KBM-7 (cell line): Measurements from ENCODE around the gene ARID5B.
A peak's percentile ranks its signal among the peaks of the same experiment; 100 is the strongest.

ENCODE experiments used
- DNase-seq: peaks from one replicate; pipeline ENCODE4 v3.0.0-alpha.2; 2015
- in situ Hi-C: fragments of 300-500 bp; cut with MboI; formaldehyde crosslinking; loops from 2 replicates; pipeline ENCODE4 v1.14.3; 2020; ENCODE audit warnings: low sequenced_read_pairs, low pct_unique_long_range_greater_than_20kb, mixed read lengths

The ARID5B gene

DNA sequence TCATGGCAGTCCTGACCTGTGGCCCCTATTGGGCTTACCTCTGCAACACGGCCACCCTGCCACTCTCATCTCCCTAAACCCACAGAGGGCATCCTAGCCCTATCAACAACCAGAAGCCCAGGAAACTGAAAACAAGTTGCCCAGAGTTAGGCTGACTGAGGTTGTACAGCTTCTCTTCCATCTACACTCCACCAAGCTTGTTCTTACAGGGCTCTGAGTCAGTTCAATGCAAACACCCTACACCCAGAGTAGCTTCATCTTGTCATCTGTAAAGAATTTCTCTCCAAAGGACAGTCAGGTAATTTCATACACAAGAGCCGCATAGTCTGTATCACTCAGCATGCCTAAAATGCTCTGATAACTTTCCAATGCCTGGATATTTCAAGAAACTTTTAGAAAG, 175.4 kb downstream of the ARID5B start:
- no peak for DNase-seq
- in situ Hi-C loops = no loop called here

DNA sequence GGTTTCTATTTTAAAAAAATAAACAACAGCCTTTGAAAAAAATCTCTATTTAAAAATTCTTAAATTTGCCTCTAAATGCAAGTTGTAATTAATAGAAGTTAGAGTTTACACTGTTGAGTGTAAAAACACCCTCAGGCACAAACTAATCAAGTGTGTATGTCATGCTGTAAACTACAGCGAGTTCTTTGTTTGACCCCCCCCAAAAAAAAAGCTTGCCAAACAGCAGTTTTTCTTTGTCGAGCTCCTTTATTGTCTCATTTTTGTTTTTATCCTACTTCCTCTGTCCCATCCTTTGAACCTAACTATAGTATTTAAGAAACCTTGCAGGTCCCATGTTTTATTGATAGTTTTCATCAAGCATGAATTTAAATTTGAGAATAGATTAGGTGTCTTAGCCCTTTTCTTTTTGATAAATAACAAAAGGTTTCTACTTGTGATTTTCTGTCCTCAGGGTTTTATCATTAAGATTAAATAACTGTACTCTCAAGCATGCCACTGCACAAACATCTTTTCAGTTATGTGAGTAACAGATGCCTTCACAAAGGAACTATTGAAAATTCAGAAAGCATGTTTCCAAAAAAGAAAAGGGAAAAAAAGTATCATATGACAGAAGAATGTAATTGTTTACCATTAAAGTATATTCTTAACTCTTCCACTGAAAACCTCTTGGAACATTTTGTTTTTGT, 176.0 kb downstream of the ARID5B start:
- DNase-seq = no peak
- in situ Hi-C loops = no loop called here

DNA sequence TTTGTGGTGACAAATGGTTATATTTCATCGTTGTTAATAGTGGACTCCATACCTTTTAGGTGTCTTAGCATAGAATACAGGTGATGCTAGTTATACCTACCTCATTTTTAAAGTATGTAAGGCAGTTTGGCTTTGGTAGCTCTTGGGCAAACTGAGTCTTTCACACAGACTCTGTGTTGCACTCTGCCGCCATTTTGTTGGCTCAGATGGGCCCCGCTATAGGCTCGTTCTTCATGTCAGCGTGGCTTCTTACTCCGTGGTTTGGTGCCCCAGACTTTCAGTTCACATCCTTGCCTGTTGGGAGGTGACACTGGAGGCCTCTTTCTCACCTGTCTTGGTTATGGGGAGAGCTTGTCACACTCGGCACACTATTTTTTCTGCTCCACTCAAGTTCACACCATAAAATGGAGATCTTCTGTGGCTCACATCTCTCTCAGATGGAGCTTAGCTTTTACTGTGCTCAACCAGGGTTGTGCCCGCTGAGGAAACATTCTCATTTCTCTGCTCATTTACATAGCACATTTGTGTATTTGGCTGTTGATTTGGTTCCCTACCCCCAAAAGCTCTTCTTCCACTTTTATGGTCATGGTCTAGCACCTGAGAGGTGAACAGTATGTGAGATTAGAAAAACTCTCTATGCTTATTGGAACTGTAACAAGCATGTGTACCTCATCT, 178.5 kb downstream of the ARID5B start:
- no peak for DNase-seq
- in situ Hi-C loops = no loop called here

DNA sequence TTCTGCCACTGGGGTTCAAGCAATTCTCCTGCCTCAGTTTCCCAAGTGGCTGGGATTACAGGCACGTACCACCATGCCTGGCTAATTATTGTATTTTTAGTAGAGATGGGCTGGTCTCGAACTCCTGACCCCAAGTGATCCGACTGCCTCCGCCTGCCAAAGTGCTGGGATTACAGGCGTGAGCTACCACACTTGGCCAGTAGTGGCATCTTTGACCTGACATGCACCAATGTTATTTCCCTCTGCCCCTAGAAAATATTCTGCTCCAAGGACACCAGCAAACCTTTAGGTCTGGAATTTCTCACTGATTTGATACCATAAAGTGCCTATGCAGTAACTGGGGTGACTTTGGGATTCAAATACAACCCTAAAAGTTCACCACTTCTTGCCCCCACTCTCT, 179.4 kb downstream of the ARID5B start:
- no peak for DNase-seq
- in situ Hi-C loops = no loop called here

DNA sequence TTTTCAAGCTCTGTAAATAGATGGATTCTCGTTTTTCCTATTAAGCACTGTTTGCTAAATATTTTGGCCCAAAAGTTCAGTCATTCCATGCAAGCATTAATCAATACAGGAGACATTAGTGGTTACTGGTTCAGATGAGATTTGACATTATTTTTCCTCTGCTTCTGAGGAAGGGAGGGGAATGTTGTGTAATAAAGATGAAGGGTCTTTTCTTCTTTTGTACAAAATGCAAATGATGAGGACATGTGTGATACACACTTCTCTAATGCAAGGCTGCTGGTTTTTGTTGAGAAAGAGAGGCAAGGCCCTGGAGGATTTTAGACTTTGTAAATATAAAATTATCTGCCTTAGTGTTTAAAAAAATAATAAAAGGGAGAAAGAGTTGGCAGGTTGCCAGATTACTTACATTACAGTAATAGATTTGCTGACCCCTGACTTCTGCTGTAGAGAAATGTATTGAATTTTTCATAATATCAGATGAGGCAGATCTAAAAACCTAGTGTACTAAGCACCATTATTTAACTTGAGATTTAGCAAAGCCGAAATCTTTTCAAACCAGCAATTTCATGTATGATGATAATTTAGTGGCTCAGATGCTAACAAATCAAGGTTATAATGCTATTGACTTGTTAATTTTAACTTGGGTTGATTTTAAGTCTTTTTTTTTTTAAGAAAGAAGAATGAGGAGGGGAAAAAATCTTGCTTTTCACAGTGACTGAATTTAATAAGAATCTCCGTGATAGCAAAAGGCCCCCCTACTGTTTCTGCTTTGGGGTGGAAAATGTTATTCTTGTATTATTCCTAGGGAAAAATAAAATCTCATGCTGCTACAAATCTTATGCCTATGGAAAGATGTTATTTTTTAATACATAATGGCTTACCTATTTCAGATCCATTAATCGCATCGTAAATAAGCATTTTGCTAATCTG, 180.1 kb downstream of the ARID5B start:
- DNase-seq = peak; percentile 20
- in situ Hi-C loops = no loop called here

DNA sequence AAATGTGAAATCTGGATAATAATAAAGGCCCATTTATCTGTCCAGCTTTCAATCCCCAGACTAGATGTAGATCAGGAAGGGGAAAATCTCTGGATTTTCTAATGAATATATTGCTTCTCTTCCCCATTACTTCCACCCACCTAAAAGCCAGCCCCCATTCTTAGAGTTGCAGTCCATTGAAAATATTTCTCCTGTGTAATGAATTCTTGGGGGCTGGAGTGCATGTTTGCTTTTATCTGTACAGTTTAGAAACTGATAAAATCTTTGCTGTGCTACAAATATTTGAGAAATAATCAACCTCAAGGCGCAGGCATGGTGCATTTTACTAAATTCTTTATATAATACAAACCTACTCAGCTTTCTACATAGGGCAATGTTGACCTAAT, 180.8 kb downstream of the ARID5B start:
- DNase-seq = no peak
- in situ Hi-C loops = no loop called here

DNA sequence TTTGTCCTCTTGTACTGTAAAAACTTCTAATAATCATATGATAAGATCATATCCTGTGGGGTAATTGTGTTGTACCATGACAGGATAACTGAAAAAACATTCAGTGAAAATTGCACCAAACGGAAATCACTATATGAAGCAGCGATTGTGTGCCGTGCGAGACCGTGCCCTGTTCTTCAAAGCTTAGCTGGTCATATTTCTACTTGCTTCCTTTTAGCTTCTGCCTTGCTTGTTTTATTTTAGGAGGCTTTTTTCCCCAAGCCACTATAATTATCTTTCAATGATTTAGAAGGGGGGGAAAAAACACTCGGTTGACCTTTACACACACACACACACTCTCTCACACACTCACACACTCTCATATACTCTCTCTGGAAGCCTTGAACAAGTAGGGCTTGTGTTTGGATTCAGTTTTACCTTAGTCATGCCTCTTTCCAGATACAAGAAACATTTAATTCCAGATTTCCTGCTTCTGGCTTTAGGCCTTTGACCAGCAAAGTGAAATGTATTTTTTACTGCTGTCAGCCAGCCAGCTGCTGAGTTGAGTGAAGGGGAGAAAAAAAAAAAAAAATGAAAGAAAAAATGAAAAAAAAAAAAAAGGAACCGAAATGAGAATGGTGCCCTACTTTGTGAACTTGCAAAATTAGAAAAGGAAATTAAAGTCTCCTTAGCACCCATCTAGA, 181.4 kb downstream of the ARID5B start:
- in situ Hi-C loops = no loop called here
- peak; percentile 76 for DNase-seq

DNA sequence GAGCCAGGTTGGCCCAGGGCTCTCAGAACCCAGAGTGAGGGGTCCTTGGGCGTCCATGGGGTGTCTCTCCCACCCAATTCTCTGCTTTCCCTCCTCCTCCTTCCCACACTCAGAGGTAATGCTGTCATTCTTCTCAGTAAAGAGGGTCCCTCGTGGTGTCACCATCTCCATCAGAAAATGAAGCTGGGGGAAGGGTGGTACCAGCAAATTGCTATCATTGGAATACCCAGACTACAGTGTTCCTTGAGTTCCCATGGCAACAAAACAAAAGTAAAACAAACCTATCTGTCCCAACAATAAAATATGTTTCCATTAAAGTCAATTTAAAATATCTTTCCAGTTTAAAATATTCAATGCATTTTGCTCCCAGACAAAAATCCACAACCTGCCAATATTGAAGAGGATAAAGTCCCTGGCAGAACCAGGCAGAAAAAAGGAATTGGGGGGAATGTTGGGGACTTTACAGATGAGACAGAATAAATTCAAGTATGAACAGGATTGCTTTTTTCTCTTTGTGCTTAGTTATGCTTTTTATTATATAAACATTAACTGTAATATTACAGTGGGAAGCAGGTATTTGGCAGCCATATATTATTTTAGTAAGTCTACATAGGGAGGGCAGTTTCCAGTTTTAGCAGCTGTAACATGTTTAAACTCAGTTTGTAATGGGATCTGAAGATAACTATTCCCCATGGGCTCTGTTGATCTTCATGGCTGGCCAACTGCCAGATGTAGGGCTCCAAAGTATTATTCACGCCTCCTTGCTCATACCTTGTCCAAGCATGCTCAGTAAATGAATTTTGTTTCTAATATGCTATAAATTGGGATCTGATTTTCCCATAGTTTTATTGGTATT, 182.1 kb downstream of the ARID5B start:
- peak; percentile 24 for DNase-seq
- in situ Hi-C loops = no loop called here

DNA sequence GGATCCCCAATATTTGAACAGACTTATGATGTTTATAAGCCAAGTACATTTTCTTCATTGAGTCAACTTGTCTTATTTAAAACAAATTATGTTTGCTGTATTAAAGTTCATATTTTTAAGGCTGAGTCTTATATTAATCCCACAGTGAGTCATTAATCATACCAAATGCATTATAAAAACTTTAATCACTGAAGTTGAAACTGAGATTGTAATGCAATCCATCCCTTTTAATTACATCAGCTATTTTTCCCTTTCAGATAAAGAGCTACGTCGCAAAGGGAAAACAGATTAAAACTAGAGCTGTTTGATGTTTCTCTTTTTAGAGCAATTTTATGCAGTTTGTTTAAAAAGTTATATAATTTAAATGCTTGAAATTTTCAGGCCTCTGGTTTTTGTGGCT, 183.0 kb downstream of the ARID5B start:
- in situ Hi-C loops = no loop called here
- DNase-seq = no peak

DNA sequence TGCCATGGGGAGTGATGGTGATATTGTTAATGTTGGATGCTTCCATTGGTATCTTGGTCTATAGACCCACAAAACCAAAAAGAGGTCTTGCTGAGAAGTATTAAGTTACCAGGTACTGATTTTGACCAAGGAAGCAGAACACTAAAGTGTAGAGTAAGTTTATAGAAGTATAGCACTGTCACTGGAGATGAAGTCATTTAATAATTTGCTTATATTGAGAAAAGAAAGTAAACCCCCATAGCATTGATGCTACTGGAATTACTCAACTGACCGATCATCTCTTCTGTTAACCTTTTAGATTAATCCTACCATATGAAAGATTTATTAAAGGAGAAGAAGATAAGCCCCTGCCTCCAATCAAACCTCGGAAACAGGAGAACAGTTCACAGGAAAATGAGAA, 183.9 kb downstream of the ARID5B start:
- no peak for DNase-seq
- in situ Hi-C loops = no loop called here

DNA sequence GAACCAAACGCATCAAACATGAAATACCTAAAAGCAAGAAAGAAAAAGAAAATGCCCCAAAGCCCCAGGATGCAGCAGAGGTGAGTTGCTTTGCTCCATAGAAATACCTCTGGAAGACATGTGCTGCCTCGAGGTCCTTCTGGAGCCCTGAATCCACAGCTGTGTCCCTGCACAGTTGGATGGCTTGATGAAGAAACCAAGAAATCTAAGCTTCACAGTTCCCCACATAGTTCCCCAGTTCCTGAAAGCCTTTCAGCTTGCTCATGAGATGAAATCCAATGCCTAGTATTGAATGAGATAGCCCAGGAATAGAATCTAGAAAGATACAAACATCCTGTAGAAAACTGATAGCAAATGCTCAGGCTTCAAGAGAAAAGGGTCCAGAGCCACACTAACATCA, 184.3 kb downstream of the ARID5B start:
- in situ Hi-C loops = no loop called here
- no peak for DNase-seq

DNA sequence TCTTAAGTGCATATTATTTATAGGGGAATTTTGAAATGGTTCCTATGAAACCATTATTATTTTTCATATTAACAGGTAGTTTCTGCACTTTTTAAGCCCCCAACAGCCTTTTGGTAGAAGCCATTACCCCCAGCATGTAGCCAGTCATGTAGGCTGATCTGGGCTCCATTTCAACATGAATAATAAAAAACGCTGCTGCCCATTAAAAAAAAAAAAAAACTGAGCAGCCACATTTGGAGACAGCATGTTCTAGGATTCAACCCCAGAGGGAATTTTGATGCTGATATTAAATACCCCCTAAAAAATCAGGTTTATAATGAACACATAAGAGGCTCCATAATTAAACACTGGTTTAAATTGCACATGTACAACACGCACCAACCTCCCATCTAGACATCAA, 185.8 kb downstream of the ARID5B start:
- in situ Hi-C loops = no loop called here
- DNase-seq = no peak

DNA sequence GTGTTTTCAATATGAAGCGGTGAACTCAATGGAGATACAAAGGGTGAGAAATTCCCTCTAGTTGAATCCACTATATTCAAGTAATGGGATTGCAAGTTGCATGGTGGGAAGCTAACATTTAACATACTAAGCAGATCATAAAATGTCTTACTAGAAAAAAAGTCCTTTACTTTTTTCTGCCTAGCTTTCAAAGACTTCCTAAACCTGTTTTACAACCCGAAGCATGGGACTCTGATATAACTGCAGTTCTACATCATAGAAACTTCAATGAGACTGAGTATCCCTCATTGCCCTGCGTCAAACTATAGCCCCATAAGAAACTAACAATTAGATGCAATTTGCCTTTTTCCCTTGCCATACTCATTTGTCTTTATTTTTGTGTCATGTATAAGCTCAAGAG, 187.3 kb downstream of the ARID5B start:
- in situ Hi-C loops = no loop called here
- DNase-seq = no peak

DNA sequence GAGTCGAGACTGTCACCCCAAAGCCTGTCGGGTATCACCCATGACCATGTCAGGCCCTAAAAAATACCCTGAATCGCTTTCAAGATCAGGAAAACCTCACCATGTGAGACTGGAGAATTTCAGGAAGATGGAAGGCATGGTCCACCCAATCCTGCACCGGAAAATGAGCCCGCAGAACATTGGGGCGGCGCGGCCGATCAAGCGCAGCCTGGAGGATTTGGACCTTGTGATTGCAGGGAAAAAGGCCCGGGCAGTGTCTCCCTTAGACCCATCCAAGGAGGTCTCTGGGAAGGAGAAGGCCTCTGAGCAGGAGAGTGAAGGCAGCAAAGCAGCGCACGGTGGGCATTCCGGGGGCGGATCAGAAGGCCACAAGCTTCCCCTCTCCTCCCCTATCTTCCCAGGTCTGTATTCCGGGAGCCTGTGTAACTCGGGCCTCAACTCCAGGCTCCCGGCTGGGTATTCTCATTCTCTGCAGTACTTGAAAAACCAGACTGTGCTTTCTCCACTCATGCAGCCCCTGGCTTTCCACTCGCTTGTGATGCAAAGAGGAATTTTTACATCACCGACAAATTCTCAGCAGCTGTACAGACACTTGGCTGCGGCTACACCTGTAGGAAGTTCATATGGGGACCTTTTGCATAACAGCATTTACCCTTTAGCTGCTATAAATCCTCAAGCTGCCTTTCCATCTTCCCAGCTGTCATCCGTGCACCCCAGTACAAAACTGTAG, 191.0 kb downstream of the ARID5B start:
- in situ Hi-C loops = no loop called here
- no peak for DNase-seq

DNA sequence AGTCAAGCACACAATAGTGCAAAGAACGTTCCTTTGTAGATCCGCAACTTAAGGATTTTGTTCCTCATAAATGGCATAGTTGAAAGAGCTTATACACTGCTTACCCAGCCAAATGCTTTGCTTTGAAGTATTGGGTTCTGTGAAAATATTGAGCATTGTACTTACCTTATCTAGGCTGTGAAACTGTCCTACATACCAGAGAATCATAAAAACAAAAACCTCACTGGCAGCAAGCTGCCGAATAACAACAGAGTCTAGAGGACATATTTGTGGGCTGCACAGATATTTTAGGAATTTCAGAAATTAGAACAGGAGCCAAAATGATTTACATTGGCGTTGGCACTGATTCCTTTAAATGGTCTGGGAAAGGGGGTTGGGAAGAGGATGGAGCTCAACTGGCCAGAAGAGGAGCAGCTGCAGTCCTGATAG, 192.4 kb downstream of the ARID5B start:
- in situ Hi-C loops = no loop called here
- DNase-seq = no peak

DNA sequence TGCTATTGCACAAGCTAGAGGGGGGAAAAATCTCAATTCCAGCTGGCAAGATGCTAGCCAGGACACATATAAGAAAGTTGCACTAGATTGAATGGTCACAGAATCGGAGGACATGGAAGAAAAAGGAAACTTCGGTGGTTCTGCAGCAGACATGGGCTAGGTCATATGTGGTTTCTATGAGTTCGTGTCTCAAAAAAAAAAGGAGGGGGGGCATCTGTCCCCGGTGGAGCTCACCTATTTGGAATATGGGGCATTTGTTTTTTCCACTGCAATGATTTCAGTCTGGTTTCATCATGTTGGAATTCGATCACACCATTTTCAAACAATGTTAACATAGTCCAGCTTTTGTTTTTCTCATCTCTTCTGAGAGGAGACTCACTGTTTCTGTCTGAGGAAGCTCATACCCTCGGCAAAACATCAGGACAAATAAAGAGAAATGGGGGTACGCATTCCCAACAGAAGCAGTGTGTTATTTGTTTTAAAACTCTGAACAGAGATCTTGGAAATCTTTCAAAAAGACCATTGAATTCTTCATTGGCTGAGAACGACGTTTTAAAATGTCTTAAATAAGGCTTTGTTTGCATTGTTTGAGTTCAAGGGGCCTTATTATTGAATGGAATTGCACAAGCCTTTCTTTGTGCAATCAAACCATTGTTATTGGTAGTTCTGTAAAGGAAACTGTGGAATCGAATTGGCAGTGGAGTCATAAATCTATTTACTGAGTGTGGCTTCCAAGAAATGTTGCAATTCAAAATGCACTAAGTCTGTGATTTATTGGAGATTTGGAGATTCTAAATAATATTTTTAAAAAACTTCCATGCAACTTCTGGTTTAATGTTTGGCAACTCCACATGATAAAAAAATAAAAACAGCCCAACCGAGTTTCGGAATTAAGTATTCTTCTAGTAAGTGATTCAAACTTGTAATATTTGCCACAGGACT, 194.0 kb downstream of the ARID5B start:
- in situ Hi-C loops = no loop called here
- DNase-seq = no peak
